ACC112 (cell line): Measurements from ENCODE around the gene MBD4.
"Not testable (repeated sequence)": the region's sequence is repeated elsewhere in the genome, so short reads cannot be mapped to it uniquely, and the experiment has no call there.

Experiments used
- H2AFZ ChIP-seq: fragments of 200-600 bp; sonication (generic); one replicate; pipeline ENCODE4 v1.6.0; 2017; ENCODE audit warnings: antibody characterized with exemption, low read length; ENCODE audit not compliant: unreplicated experiment
- H3K27ac ChIP-seq: fragments of 200-600 bp; sonication (generic); 2 replicates; pipeline ENCODE4 v1.5.1; 2014; ENCODE audit warnings: low read depth, mild to moderate bottlenecking, antibody characterized with exemption, low read length, moderate library complexity
- H3K27me3 ChIP-seq: fragments of 200-600 bp; sonication (generic); 2 replicates; pipeline ENCODE4 v1.6.1; 2014; ENCODE audit warnings: mild to moderate bottlenecking, antibody characterized with exemption, low read length, moderate library complexity, mixed read lengths; ENCODE audit not compliant: insufficient read depth
- H3K36me3 ChIP-seq: fragments of 200-600 bp; sonication (generic); 2 replicates; pipeline ENCODE4 v1.6.1; 2016; ENCODE audit warnings: mild to moderate bottlenecking, antibody characterized with exemption, low read length, moderate library complexity, mixed read lengths; ENCODE audit not compliant: insufficient read depth
- H3K4me1 ChIP-seq: fragments of 200-600 bp; sonication (generic); one replicate; pipeline ENCODE4 v1.6.1; 2016; ENCODE audit warnings: low read length, mixed read lengths; ENCODE audit not compliant: insufficient read depth, unreplicated experiment, control insufficient read depth
- H3K4me3 ChIP-seq: fragments of 200-600 bp; sonication (generic); 2 replicates; pipeline ENCODE4 v1.5.1; 2014; ENCODE audit warnings: mild to moderate bottlenecking, low read depth, low read length
- H3K79me2 ChIP-seq: fragments of 200-600 bp; sonication (generic); one replicate; pipeline ENCODE4 v1.6.0; 2016; ENCODE audit warnings: low read length; ENCODE audit not compliant: control insufficient read depth, unreplicated experiment, insufficient read depth

MBD4 gene

GRCh38 chr3:129409541-129409940 is 30.2 kb downstream of the MBD4 start:
- Histone ChIP-seq H2AFZ (no peak overlapping the region), H3K79me2 (no peaks in the 10 kb centered on the region), H3K4me1 (peaks cover 16% of the 10 kb centered on the region), H3K36me3 (no peaks in the 10 kb centered on the region), H3K4me3 (no peak overlapping the region), H3K27me3 (no peaks in the 10 kb centered on the region), H3K27ac (no peak overlapping the region)

- H3K27ac ChIP-seq = no peak overlapping the region
- H3K4me3 ChIP-seq = no peak overlapping the region
- no peaks in the 10 kb centered on the region for H3K79me2 ChIP-seq
- no peak overlapping the region for H2AFZ ChIP-seq
- no peaks in the 10 kb centered on the region for H3K4me1 ChIP-seq
- H3K36me3 ChIP-seq = no peaks in the 10 kb centered on the region
- H3K27me3 ChIP-seq = no peaks in the 10 kb centered on the region
Observed at GRCh38 chr3:129404610-129405009, 35.1 kb downstream of the MBD4 start.

GRCh38 chr3:129404130-129404529 is 35.6 kb downstream of the MBD4 start:
- H3K4me1 ChIP-seq = no peaks in the 10 kb centered on the region
- no peak overlapping the region for H3K4me3 ChIP-seq
- no peaks in the 10 kb centered on the region for H3K27me3 ChIP-seq
- no peak overlapping the region for H3K27ac ChIP-seq
- H2AFZ ChIP-seq = no peak overlapping the region
- H3K36me3 ChIP-seq = no peaks in the 10 kb centered on the region
- H3K79me2 ChIP-seq = peaks cover 1% of the 10 kb centered on the region

GRCh38 chr3:129403450-129403849 is 36.3 kb downstream of the MBD4 start:
- no peak overlapping the region for H3K27ac ChIP-seq
- no peaks in the 10 kb centered on the region for H3K36me3 ChIP-seq
- peaks cover 8% of the 10 kb centered on the region for H3K79me2 ChIP-seq
- H3K27me3 ChIP-seq = no peaks in the 10 kb centered on the region
- H3K4me3 ChIP-seq = no peak overlapping the region
- H2AFZ ChIP-seq = no peak overlapping the region
- no peaks in the 10 kb centered on the region for H3K4me1 ChIP-seq

GRCh38 chr3:129402616-129403015 is 37.1 kb downstream of the MBD4 start:
- Histone ChIP-seq H3K4me3 (no peak overlapping the region), H3K79me2 (peaks cover 17% of the 10 kb centered on the region), H3K36me3 (no peaks in the 10 kb centered on the region)

GRCh38 chr3:129402210-129402609 is 37.5 kb downstream of the MBD4 start:
- H3K27ac ChIP-seq = no peak overlapping the region
- H3K27me3 ChIP-seq = no peaks in the 10 kb centered on the region
- H3K36me3 ChIP-seq = no peaks in the 10 kb centered on the region
- H2AFZ ChIP-seq = no peak overlapping the region
- no peak overlapping the region for H3K4me3 ChIP-seq
- peaks cover 21% of the 10 kb centered on the region for H3K79me2 ChIP-seq
- H3K4me1 ChIP-seq = peaks cover 6% of the 10 kb centered on the region

More at GRCh38 chr3:129402616-129403015, 37.1 kb downstream of the MBD4 start:
- Histone ChIP-seq H3K27me3 (no peaks in the 10 kb centered on the region), H3K27ac (no peak overlapping the region), H2AFZ (no peak overlapping the region), H3K4me1 (peaks cover 6% of the 10 kb centered on the region)

GRCh38 chr3:129399895-129400357 is 39.8 kb downstream of the MBD4 start:
- H3K27me3 ChIP-seq = no peaks in the 10 kb centered on the region
- peaks cover 43% of the 10 kb centered on the region for H3K79me2 ChIP-seq
- H3K27ac ChIP-seq = peak overlapping the region; percentile 89
- peak overlapping the region; percentile 87 for H3K4me3 ChIP-seq
- H3K4me1 ChIP-seq = peaks cover 6% of the 10 kb centered on the region
- H3K36me3 ChIP-seq = no peaks in the 10 kb centered on the region
- H2AFZ ChIP-seq = peak overlapping the region; percentile 93

GRCh38 chr3:129399145-129399894 is 40.4 kb downstream of the MBD4 start:
- H3K79me2 ChIP-seq = peaks cover 43% of the 10 kb centered on the region
- no peaks in the 10 kb centered on the region for H3K27me3 ChIP-seq
- no peaks in the 10 kb centered on the region for H3K36me3 ChIP-seq
- H3K4me3 ChIP-seq = peak overlapping the region; percentile 87
- H2AFZ ChIP-seq = peak overlapping the region; percentile 93
- peaks cover 6% of the 10 kb centered on the region for H3K4me1 ChIP-seq
- H3K27ac ChIP-seq = peak overlapping the region; percentile 89

- Histone ChIP-seq H3K27me3 (no peaks in the 10 kb centered on the region), H3K4me1 (peaks cover 6% of the 10 kb centered on the region), H3K27ac (peak overlapping the region; percentile 89; the same call in 1 of the 2 replicates), H2AFZ (peak overlapping the region; percentile 93), H3K79me2 (peaks cover 43% of the 10 kb centered on the region), H3K4me3 (peak overlapping the region; percentile 87), H3K36me3 (no peaks in the 10 kb centered on the region)
Observed at GRCh38 chr3:129398803-129399144, 41.0 kb downstream of the MBD4 start.

GRCh38 chr3:129393760-129394564 is 45.8 kb downstream of the MBD4 start:
- H3K27me3 ChIP-seq, H3K27ac ChIP-seq, H2AFZ ChIP-seq, H3K4me3 ChIP-seq: not testable (repeated sequence)
- Histone ChIP-seq H3K4me1 (peaks cover 30% of the 10 kb centered on the region), H3K36me3 (peaks cover 12% of the 10 kb centered on the region), H3K79me2 (peaks cover 39% of the 10 kb centered on the region)
